Measurements from ENCODE around the gene ZNF385B.

Gene ZNF385B

DNA sequence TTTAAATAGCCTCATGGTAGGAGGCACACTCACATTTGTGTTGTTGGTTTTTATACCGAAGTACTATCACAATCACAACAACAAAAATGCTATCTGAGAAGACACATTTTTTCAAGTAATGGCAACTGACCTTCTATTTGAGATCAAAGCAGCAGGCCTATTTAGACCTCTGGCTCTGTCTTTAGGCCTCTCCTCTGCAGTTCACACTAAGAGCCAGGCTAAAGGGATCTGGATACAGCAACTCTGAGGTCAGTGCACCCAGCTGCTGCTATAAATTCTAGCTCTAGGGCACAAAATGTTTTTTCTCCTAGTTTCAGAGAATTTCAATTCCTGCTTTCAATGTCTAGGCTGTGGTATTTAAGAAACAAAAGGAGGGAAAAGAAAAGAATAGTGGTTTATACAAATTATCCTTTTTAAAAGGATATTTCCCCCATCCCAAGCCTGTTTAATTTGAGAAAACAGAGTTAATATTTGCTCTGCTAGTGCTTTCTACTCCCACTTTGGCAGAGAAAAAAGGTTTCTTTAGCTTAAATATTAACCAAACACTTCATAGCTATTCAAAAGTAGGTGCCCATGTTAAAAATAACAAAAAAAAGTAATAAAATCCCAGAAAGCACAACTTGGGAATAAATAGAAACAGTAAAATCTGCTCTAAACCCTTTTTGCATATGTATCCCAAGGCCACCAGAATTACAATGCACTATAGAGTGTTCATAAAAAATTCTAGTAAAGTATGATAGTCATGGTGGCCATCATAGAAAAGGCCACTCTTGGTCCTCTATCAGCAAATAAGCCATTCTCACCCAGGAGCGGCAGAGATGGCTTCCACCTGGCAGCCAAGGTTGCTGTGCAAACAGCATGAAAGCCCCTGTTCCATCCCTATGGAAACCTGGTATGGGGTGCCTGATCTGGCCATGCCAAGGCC is 303.1 kb downstream of the ZNF385B start:
- TF ChIP-seq, protein P1, sequence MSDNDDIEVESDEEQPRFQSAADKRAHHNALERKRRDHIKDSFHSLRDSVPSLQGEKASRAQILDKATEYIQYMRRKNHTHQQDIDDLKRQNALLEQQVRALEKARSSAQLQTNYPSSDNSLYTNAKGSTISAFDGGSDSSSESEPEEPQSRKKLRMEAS (IDR thresholded peaks at IDR 0.05; ENCODE audit: low read depth, low read length), result no peak
- TF ChIP-seq POLR2A (IDR thresholded peaks at IDR 0.05; ENCODE audit: extremely low read depth, insufficient read length) (no peak), MYC (IDR thresholded peaks at IDR 0.05; ENCODE audit: low read depth, low read length) (no peak)
- TF ChIP-seq, protein P2, sequence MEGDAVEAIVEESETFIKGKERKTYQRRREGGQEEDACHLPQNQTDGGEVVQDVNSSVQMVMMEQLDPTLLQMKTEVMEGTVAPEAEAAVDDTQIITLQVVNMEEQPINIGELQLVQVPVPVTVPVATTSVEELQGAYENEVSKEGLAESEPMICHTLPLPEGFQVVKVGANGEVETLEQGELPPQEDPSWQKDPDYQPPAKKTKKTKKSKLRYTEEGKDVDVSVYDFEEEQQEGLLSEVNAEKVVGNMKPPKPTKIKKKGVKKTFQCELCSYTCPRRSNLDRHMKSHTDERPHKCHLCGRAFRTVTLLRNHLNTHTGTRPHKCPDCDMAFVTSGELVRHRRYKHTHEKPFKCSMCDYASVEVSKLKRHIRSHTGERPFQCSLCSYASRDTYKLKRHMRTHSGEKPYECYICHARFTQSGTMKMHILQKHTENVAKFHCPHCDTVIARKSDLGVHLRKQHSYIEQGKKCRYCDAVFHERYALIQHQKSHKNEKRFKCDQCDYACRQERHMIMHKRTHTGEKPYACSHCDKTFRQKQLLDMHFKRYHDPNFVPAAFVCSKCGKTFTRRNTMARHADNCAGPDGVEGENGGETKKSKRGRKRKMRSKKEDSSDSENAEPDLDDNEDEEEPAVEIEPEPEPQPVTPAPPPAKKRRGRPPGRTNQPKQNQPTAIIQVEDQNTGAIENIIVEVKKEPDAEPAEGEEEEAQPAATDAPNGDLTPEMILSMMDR (IDR thresholded peaks at IDR 0.05; ENCODE audit: low read depth, low read length), result no peak
- DNase-seq (ENCODE audit: low read depth), result no peak
- H3K4me3 ChIP-seq (ENCODE audit: low read depth, low read length), result no peak overlapping the region

DNA sequence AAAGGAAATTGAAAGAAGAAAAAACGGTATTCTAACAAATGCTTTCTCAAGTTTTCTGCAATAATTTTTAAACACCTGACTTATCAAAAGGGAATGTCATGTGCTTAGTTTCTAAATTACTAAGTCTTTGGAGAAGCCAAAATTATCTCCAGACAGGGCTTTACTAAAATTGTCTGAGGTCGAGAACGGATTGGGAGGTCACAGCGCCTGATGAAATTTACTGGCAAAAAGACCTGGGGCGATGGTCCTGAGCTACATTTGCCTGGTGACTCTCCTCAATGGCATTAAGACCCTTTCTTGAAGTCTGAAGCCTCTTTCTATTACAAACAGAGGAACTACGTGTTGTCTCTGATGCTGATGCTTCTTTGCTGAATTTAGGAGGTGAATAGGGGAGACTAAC is 305.0 kb downstream of the ZNF385B start:
- no peak for DNase-seq (ENCODE audit: low read depth)
- no peak overlapping the region for H3K4me3 ChIP-seq (ENCODE audit: low read depth, low read length)
- TF ChIP-seq, protein P1 (IDR thresholded peaks at IDR 0.05; ENCODE audit: low read depth, low read length), result no peak
- TF ChIP-seq, protein P2 (IDR thresholded peaks at IDR 0.05; ENCODE audit: low read depth, low read length), result no peak
- TF ChIP-seq MYC (IDR thresholded peaks at IDR 0.05; ENCODE audit: low read depth, low read length) (no peak), POLR2A (IDR thresholded peaks at IDR 0.05; ENCODE audit: extremely low read depth, insufficient read length) (no peak)

DNA sequence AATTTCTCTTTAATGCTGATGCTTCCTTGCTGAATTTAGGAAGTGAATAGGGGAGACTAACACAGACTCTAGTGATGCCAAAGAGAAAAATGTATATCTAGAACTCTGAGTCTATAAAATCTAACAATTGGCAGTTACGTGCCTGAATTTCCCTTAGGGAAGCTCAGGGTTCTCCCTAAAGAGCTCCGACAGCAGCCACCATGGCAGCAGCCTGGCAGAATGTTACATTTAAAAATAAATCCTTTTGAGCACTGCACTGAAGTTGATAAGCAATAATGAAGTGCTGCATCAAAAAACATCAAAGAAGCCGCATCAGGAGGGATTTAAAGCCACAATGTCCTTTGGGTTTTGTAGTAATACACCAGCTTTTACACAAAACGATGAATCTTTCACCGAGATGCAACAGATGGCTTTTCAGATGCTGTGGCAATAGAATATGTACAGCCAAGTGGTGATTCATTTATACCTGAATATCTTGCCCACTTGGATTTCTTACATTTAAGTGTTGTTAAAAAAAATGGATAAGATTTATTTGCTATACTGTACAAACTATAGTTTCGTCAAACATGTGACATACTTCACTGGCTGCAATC is 305.6 kb downstream of the ZNF385B start:
- TF ChIP-seq, protein P2 (IDR thresholded peaks at IDR 0.05; ENCODE audit: low read depth, low read length), result no peak
- TF ChIP-seq POLR2A (IDR thresholded peaks at IDR 0.05; ENCODE audit: extremely low read depth, insufficient read length) (no peak), MYC (IDR thresholded peaks at IDR 0.05; ENCODE audit: low read depth, low read length) (no peak)
- TF ChIP-seq, protein P1 (IDR thresholded peaks at IDR 0.05; ENCODE audit: low read depth, low read length), result no peak
- H3K4me3 ChIP-seq (ENCODE audit: low read depth, low read length), result no peak overlapping the region
- DNase-seq (ENCODE audit: low read depth), result no peak

DNA sequence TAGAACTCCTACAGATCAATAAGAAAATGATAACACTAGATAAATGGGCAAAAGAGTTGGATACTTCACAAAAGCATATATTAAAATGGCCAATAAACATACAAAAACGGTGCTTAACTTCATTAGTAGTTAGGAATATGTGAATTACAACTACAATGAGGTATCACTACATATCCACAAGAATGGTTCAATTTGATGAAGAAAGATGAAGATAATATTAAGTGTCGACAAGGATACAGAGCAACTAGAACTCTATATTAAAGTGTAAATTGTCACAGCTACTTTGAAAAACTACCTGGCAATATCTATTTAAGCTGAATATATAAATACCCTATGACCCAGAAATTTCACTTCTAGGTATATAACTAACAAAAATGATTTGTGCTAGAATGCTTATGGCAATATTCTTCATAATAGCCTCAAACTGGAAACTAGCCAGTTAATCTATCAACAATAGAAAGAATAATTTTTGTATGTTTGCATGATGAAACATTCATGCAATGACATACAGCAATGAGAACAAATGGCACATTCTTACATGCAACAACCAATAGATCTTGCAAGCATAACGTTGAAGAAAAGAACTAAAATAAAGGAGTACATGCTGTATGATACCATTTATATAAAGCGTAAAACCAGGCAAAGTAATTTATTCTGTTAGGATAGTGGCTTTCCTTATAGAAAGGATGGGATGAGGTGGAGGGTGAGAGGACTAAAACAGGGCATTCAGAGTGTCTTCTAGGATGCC is 306.6 kb downstream of the ZNF385B start:
- TF ChIP-seq POLR2A (IDR thresholded peaks at IDR 0.05; ENCODE audit: extremely low read depth, insufficient read length) (no peak), MYC (IDR thresholded peaks at IDR 0.05; ENCODE audit: low read depth, low read length) (no peak)
- TF ChIP-seq, protein P2 (IDR thresholded peaks at IDR 0.05; ENCODE audit: low read depth, low read length), result no peak
- TF ChIP-seq, protein P1 (IDR thresholded peaks at IDR 0.05; ENCODE audit: low read depth, low read length), result no peak
- no peak overlapping the region for H3K4me3 ChIP-seq (ENCODE audit: low read depth, low read length)
- no peak for DNase-seq (ENCODE audit: low read depth)

DNA sequence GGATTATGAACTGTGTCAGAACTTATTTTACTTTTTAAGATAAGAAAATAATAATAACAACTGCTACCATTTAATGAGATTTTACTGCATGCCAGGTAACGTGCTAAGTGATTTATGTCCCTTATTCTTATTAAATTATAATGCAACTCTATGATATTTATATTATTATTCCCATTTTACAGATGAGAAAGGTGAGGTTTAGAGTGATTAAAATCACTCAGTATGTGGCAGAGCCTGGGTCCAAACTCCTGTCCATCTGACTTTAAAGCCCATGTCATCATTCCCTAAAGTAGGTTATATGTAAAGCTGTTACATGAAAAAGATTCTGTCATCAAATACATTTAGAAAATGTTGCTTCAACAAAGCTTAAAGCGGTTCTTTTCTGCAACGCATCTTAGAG is 308.0 kb downstream of the ZNF385B start:
- no peak for DNase-seq (ENCODE audit: low read depth)
- H3K4me3 ChIP-seq (ENCODE audit: low read depth, low read length), result no peak overlapping the region
- TF ChIP-seq, protein P1 (IDR thresholded peaks at IDR 0.05; ENCODE audit: low read depth, low read length), result no peak

Data from NB4 (cell line).